HEK293 (cell line): ENCODE measurements around the gene TRMU.

ENCODE experiments used
- GLI2 ChIP-seq: fragments of 450-650 bp; formaldehyde crosslinking; IDR thresholded peaks from 2 replicates; pipeline ENCODE4; 2017; ENCODE audit warnings: missing biosample characterization, missing genetic modification characterization, low read depth, borderline replicate concordance
- GLI4 ChIP-seq: fragments of 450-650 bp; formaldehyde crosslinking; IDR thresholded peaks from 2 replicates; pipeline ENCODE4 v1.5.1; 2016; ENCODE audit warnings: missing biosample characterization, missing genetic modification characterization
- ZNF174 ChIP-seq: fragments of 450-650 bp; formaldehyde crosslinking; IDR thresholded peaks from 2 replicates; pipeline ENCODE4 v1.5.0; 2017; ENCODE audit warnings: missing biosample characterization, mild to moderate bottlenecking, missing genetic modification characterization
- ZNF274 ChIP-seq, 2 experiments: fragments of 200-500 bp in 1 of 2; fragments of 450-650 bp in 1 of 2; sonication (Bioruptor generic) in 1 of 2; formaldehyde crosslinking in 1 of 2; IDR thresholded peaks; 2 replicates each; pipeline versions ENCODE4 v1.5.1 to v1.6.1; 2014 to 2016; ENCODE audit warnings: borderline replicate concordance in 1 of 2, inconsistent platforms in 1 of 2, low read length in 1 of 2, missing biosample characterization in 1 of 2, missing genetic modification characterization in 1 of 2
- ZNF837 ChIP-seq: fragments of 450-650 bp; formaldehyde crosslinking; IDR thresholded peaks from 2 replicates; pipeline ENCODE4 v1.5.1; 2016; ENCODE audit warnings: missing biosample characterization, missing genetic modification characterization
- TF ChIP-seq, protein P1 (sequence below): fragments of 450-650 bp; formaldehyde crosslinking; IDR thresholded peaks from 2 replicates; pipeline ENCODE4 v1.5.1; 2016; ENCODE audit warnings: missing biosample characterization, missing genetic modification characterization
- TF ChIP-seq, protein P2 (sequence below): fragments of 450-650 bp; formaldehyde crosslinking; IDR thresholded peaks from 2 replicates; pipeline ENCODE4 v1.5.1; 2016; ENCODE audit warnings: missing biosample characterization, missing genetic modification characterization
- TF ChIP-seq, protein P3 (sequence below): fragments of 450-650 bp; formaldehyde crosslinking; IDR thresholded peaks from 2 replicates; pipeline ENCODE4 v1.5.1; 2016; ENCODE audit warnings: missing biosample characterization, missing genetic modification characterization, borderline replicate concordance
- TF ChIP-seq, protein P4 (sequence below): fragments of 450-650 bp; IDR thresholded peaks from 2 replicates; pipeline ENCODE4 v1.5.1; 2018; ENCODE audit warnings: missing biosample characterization, mild to moderate bottlenecking, missing genetic modification characterization
- TF ChIP-seq, protein P5 (sequence below): fragments of 450-650 bp; formaldehyde crosslinking; IDR thresholded peaks from 2 replicates; pipeline ENCODE4 v1.5.1; 2016; ENCODE audit warnings: missing biosample characterization, missing genetic modification characterization
- TF ChIP-seq, protein P6 (sequence below): fragments of 450-650 bp; formaldehyde crosslinking; IDR thresholded peaks from 2 replicates; pipeline ENCODE4 v1.5.1; 2017; ENCODE audit warnings: missing biosample characterization, missing genetic modification characterization
- TF ChIP-seq, protein P7 (sequence below): fragments of 450-650 bp; formaldehyde crosslinking; IDR thresholded peaks from 2 replicates; pipeline ENCODE4 v1.5.1; 2017; ENCODE audit warnings: missing biosample characterization, missing genetic modification characterization
- TF ChIP-seq, protein P8 (sequence below): fragments of 450-650 bp; formaldehyde crosslinking; IDR thresholded peaks from 2 replicates; pipeline ENCODE4 v1.5.1; 2016; ENCODE audit warnings: missing biosample characterization, missing genetic modification characterization
- TF ChIP-seq, protein P9 (sequence below): fragments of 450-650 bp; formaldehyde crosslinking; IDR thresholded peaks from 2 replicates; pipeline ENCODE4 v1.5.1; 2017; ENCODE audit warnings: missing biosample characterization, missing genetic modification characterization

DNA sequence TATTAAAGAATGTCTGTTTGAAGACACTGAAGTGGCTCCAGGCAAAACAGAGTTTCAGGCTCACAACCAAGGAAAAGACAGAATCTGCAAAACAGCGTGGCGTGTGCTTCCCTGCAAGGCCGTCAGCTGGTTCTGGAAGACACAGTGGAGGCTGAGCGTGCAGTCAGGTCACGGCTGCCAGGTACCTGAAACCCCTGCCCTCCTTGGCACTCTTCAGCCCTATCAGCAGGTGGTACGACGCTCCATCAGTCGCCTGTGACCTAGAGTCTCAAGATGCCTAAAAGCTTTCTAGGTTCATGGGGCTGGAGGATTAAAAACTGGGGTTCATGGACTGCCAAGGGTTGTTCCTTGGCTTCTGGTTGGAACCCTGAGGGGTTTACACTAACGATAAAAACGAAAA is 65.9 kb downstream of the TRMU start:
- TF ChIP-seq, protein P1, sequence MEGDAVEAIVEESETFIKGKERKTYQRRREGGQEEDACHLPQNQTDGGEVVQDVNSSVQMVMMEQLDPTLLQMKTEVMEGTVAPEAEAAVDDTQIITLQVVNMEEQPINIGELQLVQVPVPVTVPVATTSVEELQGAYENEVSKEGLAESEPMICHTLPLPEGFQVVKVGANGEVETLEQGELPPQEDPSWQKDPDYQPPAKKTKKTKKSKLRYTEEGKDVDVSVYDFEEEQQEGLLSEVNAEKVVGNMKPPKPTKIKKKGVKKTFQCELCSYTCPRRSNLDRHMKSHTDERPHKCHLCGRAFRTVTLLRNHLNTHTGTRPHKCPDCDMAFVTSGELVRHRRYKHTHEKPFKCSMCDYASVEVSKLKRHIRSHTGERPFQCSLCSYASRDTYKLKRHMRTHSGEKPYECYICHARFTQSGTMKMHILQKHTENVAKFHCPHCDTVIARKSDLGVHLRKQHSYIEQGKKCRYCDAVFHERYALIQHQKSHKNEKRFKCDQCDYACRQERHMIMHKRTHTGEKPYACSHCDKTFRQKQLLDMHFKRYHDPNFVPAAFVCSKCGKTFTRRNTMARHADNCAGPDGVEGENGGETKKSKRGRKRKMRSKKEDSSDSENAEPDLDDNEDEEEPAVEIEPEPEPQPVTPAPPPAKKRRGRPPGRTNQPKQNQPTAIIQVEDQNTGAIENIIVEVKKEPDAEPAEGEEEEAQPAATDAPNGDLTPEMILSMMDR (tag by site-specific recombination) = no peak
- TF ChIP-seq, protein P2, sequence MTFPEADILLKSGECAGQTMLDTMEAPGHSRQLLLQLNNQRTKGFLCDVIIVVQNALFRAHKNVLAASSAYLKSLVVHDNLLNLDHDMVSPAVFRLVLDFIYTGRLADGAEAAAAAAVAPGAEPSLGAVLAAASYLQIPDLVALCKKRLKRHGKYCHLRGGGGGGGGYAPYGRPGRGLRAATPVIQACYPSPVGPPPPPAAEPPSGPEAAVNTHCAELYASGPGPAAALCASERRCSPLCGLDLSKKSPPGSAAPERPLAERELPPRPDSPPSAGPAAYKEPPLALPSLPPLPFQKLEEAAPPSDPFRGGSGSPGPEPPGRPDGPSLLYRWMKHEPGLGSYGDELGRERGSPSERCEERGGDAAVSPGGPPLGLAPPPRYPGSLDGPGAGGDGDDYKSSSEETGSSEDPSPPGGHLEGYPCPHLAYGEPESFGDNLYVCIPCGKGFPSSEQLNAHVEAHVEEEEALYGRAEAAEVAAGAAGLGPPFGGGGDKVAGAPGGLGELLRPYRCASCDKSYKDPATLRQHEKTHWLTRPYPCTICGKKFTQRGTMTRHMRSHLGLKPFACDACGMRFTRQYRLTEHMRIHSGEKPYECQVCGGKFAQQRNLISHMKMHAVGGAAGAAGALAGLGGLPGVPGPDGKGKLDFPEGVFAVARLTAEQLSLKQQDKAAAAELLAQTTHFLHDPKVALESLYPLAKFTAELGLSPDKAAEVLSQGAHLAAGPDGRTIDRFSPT (tag by site-specific recombination) = no peak
- TF ChIP-seq, protein P3, sequence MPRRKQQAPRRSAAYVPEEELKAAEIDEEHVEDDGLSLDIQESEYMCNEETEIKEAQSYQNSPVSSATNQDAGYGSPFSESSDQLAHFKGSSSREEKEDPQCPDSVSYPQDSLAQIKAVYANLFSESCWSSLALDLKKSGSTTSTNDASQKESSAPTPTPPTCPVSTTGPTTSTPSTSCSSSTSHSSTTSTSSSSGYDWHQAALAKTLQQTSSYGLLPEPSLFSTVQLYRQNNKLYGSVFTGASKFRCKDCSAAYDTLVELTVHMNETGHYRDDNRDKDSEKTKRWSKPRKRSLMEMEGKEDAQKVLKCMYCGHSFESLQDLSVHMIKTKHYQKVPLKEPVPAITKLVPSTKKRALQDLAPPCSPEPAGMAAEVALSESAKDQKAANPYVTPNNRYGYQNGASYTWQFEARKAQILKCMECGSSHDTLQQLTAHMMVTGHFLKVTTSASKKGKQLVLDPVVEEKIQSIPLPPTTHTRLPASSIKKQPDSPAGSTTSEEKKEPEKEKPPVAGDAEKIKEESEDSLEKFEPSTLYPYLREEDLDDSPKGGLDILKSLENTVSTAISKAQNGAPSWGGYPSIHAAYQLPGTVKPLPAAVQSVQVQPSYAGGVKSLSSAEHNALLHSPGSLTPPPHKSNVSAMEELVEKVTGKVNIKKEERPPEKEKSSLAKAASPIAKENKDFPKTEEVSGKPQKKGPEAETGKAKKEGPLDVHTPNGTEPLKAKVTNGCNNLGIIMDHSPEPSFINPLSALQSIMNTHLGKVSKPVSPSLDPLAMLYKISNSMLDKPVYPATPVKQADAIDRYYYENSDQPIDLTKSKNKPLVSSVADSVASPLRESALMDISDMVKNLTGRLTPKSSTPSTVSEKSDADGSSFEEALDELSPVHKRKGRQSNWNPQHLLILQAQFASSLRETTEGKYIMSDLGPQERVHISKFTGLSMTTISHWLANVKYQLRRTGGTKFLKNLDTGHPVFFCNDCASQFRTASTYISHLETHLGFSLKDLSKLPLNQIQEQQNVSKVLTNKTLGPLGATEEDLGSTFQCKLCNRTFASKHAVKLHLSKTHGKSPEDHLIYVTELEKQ = no peak
- no peak for TF ChIP-seq GLI2
- TF ChIP-seq, protein P4, sequence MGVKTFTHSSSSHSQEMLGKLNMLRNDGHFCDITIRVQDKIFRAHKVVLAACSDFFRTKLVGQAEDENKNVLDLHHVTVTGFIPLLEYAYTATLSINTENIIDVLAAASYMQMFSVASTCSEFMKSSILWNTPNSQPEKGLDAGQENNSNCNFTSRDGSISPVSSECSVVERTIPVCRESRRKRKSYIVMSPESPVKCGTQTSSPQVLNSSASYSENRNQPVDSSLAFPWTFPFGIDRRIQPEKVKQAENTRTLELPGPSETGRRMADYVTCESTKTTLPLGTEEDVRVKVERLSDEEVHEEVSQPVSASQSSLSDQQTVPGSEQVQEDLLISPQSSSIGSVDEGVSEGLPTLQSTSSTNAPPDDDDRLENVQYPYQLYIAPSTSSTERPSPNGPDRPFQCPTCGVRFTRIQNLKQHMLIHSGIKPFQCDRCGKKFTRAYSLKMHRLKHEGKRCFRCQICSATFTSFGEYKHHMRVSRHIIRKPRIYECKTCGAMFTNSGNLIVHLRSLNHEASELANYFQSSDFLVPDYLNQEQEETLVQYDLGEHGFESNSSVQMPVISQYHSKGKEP (tag by site-specific recombination) = no peak
- no peak for TF ChIP-seq ZNF274 (IDR thresholded peaks at IDR 0.05; ENCODE audit: low read length)
- TF ChIP-seq ZNF274 (tag by site-specific recombination; IDR thresholded peaks at IDR 0.05; ENCODE audit: borderline replicate concordance) = no peak
- TF ChIP-seq, protein P5, sequence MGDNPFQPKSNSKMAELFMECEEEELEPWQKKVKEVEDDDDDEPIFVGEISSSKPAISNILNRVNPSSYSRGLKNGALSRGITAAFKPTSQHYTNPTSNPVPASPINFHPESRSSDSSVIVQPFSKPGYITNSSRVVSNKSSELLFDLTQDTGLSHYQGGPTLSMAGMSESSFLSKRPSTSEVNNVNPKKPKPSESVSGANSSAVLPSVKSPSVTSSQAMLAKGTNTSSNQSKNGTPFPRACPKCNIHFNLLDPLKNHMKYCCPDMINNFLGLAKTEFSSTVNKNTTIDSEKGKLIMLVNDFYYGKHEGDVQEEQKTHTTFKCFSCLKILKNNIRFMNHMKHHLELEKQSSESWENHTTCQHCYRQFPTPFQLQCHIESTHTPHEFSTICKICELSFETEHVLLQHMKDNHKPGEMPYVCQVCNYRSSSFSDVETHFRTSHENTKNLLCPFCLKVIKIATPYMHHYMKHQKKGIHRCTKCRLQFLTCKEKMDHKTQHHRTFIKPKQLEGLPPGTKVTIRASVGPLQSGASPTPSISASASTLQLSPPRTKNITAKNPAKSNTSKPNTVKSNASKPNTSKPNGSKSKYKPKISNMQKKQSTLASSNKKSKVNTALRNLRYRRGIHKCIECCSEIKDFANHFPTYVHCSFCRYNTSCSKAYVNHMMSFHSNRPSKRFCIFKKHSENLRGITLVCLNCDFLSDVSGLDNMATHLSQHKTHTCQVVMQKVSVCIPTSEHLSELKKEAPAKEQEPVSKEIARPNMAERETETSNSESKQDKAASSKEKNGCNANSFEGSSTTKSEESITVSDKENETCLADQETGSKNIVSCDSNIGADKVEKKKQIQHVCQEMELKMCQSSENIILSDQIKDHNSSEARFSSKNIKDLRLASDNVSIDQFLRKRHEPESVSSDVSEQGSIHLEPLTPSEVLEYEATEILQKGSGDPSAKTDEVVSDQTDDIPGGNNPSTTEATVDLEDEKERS (tag by site-specific recombination) = no peak
- TF ChIP-seq, protein P6, sequence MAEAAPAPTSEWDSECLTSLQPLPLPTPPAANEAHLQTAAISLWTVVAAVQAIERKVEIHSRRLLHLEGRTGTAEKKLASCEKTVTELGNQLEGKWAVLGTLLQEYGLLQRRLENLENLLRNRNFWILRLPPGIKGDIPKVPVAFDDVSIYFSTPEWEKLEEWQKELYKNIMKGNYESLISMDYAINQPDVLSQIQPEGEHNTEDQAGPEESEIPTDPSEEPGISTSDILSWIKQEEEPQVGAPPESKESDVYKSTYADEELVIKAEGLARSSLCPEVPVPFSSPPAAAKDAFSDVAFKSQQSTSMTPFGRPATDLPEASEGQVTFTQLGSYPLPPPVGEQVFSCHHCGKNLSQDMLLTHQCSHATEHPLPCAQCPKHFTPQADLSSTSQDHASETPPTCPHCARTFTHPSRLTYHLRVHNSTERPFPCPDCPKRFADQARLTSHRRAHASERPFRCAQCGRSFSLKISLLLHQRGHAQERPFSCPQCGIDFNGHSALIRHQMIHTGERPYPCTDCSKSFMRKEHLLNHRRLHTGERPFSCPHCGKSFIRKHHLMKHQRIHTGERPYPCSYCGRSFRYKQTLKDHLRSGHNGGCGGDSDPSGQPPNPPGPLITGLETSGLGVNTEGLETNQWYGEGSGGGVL = no peak
- TF ChIP-seq, protein P7, sequence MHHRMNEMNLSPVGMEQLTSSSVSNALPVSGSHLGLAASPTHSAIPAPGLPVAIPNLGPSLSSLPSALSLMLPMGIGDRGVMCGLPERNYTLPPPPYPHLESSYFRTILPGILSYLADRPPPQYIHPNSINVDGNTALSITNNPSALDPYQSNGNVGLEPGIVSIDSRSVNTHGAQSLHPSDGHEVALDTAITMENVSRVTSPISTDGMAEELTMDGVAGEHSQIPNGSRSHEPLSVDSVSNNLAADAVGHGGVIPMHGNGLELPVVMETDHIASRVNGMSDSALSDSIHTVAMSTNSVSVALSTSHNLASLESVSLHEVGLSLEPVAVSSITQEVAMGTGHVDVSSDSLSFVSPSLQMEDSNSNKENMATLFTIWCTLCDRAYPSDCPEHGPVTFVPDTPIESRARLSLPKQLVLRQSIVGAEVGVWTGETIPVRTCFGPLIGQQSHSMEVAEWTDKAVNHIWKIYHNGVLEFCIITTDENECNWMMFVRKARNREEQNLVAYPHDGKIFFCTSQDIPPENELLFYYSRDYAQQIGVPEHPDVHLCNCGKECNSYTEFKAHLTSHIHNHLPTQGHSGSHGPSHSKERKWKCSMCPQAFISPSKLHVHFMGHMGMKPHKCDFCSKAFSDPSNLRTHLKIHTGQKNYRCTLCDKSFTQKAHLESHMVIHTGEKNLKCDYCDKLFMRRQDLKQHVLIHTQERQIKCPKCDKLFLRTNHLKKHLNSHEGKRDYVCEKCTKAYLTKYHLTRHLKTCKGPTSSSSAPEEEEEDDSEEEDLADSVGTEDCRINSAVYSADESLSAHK = no peak
- no peak for TF ChIP-seq ZNF174 (tag by site-specific recombination)
- TF ChIP-seq, protein P8, sequence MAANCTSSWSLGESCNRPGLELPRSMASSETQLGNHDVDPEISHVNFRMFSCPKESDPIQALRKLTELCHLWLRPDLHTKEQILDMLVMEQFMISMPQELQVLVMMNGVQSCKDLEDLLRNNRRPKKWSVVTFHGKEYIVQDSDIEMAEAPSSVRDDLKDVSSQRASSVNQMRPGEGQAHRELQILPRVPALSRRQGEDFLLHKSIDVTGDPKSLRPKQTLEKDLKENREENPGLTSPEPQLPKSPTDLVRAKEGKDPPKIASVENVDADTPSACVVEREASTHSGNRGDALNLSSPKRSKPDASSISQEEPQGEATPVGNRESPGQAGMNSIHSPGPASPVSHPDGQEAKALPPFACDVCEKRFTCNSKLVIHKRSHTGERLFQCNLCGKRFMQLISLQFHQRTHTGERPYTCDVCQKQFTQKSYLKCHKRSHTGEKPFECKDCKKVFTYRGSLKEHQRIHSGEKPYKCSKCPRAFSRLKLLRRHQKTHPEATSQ (tag by site-specific recombination) = no peak
- TF ChIP-seq, protein P9, sequence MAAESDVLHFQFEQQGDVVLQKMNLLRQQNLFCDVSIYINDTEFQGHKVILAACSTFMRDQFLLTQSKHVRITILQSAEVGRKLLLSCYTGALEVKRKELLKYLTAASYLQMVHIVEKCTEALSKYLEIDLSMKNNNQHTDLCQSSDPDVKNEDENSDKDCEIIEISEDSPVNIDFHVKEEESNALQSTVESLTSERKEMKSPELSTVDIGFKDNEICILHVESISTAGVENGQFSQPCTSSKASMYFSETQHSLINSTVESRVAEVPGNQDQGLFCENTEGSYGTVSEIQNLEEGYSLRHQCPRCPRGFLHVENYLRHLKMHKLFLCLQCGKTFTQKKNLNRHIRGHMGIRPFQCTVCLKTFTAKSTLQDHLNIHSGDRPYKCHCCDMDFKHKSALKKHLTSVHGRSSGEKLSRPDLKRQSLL (tag by site-specific recombination) = no peak
- TF ChIP-seq ZNF837 (tag by site-specific recombination) = no peak
- TF ChIP-seq GLI4 (tag by site-specific recombination) = no peak
